Esophagus muscularis mucosa (tissue), 4 donors: ENCODE results near the gene MYRIP.
"Not testable (repeated sequence)": the region's sequence is repeated elsewhere in the genome, so short reads cannot be mapped to it uniquely, and the experiment has no call there.

Experiments
- EP300 ChIP-seq: sonication (generic); formaldehyde crosslinking; IDR thresholded peaks from one replicate; pipeline ENCODE4 v1.6.1; 2017; ENCODE audit warnings: antibody characterized with exemption
- POLR2A ChIP-seq: fragments of 450-650 bp; IDR thresholded peaks from one replicate; pipeline ENCODE4 v1.6.1; 2017; ENCODE audit warnings: antibody characterized with exemption, moderate library complexity, mild to moderate bottlenecking, low read depth
- TF ChIP-seq, protein P1 (sequence below), 3 experiments: fragments of 200-600 bp in 2 of 3; fragments of 450-650 bp in 1 of 3; sonication (generic) in 2 of 3; IDR thresholded peaks; one replicate each; pipeline ENCODE4 v1.5.1; 2017 to 2019; ENCODE audit warnings: antibody characterized with exemption in 3 of 3, mild to moderate bottlenecking in 2 of 3, moderate library complexity in 1 of 3

DNA sequence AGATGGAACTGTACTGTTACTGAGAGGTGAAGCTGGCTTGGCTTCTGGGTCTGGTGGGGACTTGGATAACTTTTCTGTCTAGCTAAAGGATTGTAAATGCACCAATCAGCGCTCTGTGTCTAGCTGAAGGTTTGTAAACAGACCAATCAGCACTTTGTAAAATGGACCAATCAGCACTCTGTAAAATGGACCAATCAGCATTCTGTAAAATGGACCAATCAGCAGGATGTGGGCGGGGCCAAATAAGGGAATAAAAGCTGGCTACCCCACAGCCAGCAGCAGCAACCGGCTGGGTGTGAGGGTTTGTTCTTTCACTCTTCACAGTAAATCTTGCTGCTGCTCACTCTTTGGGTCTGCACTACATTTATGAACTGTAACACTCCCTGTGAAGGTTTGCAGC, 6.9 kb upstream of the MYRIP start:
- TF ChIP-seq, protein P1, sequence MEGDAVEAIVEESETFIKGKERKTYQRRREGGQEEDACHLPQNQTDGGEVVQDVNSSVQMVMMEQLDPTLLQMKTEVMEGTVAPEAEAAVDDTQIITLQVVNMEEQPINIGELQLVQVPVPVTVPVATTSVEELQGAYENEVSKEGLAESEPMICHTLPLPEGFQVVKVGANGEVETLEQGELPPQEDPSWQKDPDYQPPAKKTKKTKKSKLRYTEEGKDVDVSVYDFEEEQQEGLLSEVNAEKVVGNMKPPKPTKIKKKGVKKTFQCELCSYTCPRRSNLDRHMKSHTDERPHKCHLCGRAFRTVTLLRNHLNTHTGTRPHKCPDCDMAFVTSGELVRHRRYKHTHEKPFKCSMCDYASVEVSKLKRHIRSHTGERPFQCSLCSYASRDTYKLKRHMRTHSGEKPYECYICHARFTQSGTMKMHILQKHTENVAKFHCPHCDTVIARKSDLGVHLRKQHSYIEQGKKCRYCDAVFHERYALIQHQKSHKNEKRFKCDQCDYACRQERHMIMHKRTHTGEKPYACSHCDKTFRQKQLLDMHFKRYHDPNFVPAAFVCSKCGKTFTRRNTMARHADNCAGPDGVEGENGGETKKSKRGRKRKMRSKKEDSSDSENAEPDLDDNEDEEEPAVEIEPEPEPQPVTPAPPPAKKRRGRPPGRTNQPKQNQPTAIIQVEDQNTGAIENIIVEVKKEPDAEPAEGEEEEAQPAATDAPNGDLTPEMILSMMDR (IDR thresholded peaks at IDR 0.05) = not testable (repeated sequence)
- TF ChIP-seq POLR2A, EP300: not testable (repeated sequence)
